ENCODE results near the gene BTBD2. TPM values are rescaled to one million over a fixed set of nuclear protein-coding genes. Genes with fewer than 3 reads are reported as not detected.

BTBD2 gene
- total RNA-seq, 4 donors from 2014 or later: 57.8 to 114 (median 76.0) TPM

GRCh38 chr19:1942934-1943555 is 72.5 kb downstream of the BTBD2 start:
- H3K9me3 ChIP-seq: no peaks in the 10 kb centered on the region
- peak in 1 of 3 donors; percentile 51 for DNase-seq
- no peak for TF ChIP-seq CTCF (IDR thresholded peaks at IDR 0.05)
- TF ChIP-seq POLR2A (IDR thresholded peaks at IDR 0.05): no peak
- H3K27ac ChIP-seq: peak overlapping the region; percentile 90 to 98 (median 98)
- no peaks in the 10 kb centered on the region for H3K27me3 ChIP-seq
- no peaks in the 10 kb centered on the region for H3K36me3 ChIP-seq
- H3K4me1 ChIP-seq: peaks cover 0 to 40% (median 26%) of the 10 kb centered on the region in 4 donors
- H3K4me3 ChIP-seq: peak overlapping the region; percentile 78 to 95 (median 88)

GRCh38 chr19:1942078-1942933 is 73.2 kb downstream of the BTBD2 start:
- H3K27ac ChIP-seq: peak overlapping the region; percentile 90 to 98 (median 98)
- no peaks in the 10 kb centered on the region for H3K9me3 ChIP-seq
- no peaks in the 10 kb centered on the region for H3K27me3 ChIP-seq
- H3K36me3 ChIP-seq: no peaks in the 10 kb centered on the region
- peaks cover 0 to 40% (median 26%) of the 10 kb centered on the region in 4 donors for H3K4me1 ChIP-seq
- DNase-seq: peak; percentile 82 to 91 (median 87)
- peak overlapping the region; percentile 78 to 95 (median 88) for H3K4me3 ChIP-seq
- TF ChIP-seq CTCF (IDR thresholded peaks at IDR 0.05): no peak
- no peak for TF ChIP-seq POLR2A (IDR thresholded peaks at IDR 0.05)

GRCh38 chr19:1941146-1942077 is 74.1 kb downstream of the BTBD2 start, which contains the start of gene CSNK1G2:
TSS of gene CSNK1G2 (plus strand) at chr19:1941172. CDS start at chr19:1969773, 28,601 bp downstream.
- H3K9me3 ChIP-seq: no peaks in the 10 kb centered on the region
- H3K4me3 ChIP-seq: peak within 1 kb of the TSS; percentile 78 to 95 (median 88)
- peak within 1 kb of the TSS; percentile 97 to 98 (median 98) for H3K27ac ChIP-seq
- peak in 1 of 2 donors; percentile 62 for TF ChIP-seq POLR2A (IDR thresholded peaks at IDR 0.05)
- peak in 3 of 6 experiments; percentile 47 to 63 (median 47) for TF ChIP-seq CTCF (IDR thresholded peaks at IDR 0.05)
- no peaks in the 10 kb centered on the region for H3K36me3 ChIP-seq
- no peaks in the 10 kb centered on the region for H3K27me3 ChIP-seq
- H3K4me1 ChIP-seq: peaks cover 0 to 40% (median 26%) of the 10 kb centered on the region in 4 donors
- peak in 2 of 3 donors; percentile 43 to 56 for DNase-seq

- no peak for TF ChIP-seq POLR2A (IDR thresholded peaks at IDR 0.05)
- no peak for TF ChIP-seq CTCF (IDR thresholded peaks at IDR 0.05)
- Histone ChIP-seq H3K4me1 (peaks cover 0 to 18% (median 9%) of the 10 kb centered on the region in 4 donors), H3K4me3 (no peak overlapping the region), H3K27ac (no peak overlapping the region), H3K27me3 (no peaks in the 10 kb centered on the region), H3K36me3 (no peaks in the 10 kb centered on the region), H3K9me3 (no peaks in the 10 kb centered on the region)
- no peak for DNase-seq
Measured at GRCh38 chr19:1938071-1938470, 77.4 kb downstream of the BTBD2 start.

All from Peyer's patch (tissue), 4 donors.